Ammon's horn (tissue), 1 donor: ENCODE data around the gene GREB1.

Experiments
- DNase-seq: peaks from one replicate; pipeline ENCODE4 v3.0.0-alpha.2; 2016; ENCODE audit warnings: low spot score

GREB1 gene

DNA sequence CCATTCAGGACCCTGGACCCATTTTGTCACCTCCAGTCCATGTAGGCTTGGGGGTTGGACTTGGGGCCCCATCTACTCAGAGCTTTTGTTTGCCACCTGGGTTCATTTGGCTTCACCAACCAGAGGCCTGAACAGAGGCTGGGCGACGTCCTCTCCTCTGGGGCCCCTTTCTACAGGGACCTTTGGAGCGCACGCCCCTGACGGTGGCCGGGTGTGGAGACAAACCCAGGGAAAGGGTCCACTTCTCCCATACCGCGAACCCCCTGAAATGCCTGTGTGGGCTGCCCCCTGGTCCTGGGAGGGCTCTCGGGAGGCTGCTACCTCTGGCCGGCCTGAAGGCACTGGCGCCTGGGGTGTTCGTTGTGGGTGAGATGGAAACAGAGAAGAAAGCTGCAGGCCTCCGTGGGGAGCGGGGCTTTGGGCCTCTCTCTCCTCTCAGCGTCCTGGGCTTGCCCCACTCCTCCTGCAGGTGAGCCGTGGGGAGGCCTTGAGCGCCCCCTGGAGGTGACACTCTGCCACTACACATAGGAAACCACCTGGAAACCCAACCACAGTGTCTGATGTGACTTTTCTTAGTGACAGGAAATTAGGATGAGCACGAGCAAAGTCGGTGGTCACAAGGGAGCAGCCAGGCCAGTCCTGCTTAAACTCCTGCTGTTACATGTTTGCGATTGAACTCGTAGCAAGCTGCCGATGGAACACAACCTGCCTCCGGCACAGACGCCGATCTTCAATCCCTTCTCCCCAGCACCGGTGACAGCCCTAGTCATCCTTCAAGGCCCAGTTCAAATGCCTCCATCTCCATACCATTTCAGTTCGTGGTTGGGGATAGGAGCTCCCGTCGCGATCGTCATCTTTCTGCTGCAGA is 148.1 kb downstream of the GREB1 start:
- no peak for DNase-seq

DNA sequence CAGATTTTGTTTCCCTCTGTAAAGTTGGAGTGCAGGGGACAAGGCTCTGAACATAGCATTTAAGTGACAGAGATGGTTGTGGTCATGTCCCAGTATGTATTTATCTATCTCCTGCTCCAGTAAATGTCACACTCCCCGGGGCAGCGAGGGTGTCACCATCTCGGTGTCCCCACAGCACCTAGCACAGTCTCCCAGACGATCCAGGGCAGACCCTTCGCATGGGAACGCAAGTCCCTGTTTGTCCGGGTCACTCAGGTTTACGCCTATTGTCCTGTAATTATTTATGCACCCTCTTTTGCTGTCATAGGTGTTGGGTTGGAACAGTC is 148.7 kb downstream of the GREB1 start:
- DNase-seq: no peak

DNA sequence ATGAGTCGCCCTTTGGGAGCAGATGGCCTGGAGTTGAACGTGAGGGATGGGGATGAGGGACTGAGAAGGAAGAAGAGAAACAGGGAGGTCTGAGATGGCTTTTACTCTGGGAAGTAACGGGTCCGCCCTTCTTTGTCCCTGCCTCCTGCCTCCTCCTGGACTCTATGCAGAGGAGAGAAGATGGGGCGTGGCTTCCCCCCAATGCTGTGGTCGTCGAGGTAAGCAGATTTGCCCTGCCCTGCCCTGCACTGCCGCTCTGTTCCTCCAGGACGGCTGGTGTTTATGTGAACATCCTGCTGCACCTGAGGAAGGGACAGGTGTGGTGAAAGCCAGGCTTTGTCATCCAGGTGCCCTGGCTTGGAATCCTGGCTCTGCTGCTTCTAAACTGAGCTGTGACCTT is 149.6 kb downstream of the GREB1 start:
- no peak for DNase-seq

DNA sequence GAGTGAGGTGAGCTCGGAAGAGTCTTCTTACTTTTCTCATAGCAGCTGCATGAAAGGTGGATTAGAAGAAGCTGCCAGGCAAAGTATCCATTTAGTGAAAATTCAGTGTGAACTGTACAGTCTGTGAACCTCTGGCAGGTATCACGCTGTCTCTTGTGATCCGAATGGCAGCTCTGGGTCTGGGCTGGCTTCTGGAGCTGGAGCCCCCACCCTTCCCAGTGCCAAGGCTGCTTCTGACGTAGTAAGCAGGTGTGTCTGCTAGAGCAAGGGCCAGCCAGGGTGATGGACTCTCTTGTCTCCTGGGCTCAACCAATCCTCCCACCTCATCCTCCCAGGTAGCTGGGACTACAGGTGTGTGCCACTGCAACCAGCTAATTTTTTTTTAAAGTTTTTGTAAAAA is 150.1 kb downstream of the GREB1 start:
- DNase-seq: no peak

DNA sequence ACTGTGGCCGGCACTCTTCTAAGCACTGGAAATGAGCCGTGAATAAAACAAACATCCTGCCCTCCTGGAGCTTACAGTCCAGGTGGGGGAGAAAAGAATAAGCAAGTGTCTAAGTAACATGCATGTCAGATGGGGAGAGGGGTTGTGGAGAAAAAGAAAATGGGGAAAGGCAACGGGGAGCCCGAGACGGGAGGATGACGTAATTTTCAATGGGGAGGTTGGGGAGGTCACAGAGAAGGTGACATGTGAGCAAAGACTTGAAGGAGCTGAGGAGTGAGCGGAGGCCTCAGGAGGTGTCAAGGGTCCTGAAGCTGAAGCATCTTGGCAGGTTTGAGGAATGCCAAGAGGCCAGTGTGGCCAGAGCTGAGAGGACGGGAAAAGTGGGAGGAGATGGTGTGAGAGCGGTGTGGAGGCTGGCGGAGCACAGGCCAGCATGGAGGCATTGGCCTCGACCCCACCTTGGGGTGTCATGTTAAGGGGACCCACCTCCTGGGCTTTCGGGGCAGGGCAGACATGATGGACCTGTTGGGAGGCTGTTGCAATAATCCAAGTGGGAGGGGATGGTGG is 151.1 kb downstream of the GREB1 start:
- DNase-seq: no peak

DNA sequence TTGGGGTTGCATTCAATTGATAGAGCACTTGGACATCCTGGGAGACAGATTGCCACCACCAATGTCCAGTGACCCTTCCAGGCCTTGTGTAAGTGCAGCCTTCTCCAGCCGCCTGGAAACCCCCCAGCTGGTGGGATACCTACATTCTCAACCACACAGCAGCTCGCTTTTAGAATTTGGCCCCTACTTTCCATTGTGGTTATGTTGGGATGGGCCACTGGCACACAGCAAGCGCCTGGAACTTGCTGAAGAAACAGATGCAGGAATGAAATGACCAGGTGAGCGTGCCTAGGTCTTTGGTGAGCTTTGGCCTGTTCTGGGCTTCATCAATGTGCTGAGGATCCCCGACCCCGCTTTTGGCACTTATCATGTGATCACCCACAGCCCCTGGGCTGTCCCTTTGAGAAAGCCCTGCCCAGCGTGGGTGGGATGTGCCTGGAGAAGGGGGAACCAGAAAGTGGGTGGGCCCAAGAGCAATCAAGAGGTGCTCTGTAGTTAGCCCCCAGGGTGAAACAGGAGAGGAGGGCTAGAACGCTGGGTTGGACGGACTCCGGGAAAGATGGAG is 152.1 kb downstream of the GREB1 start:
- DNase-seq: no peak

DNA sequence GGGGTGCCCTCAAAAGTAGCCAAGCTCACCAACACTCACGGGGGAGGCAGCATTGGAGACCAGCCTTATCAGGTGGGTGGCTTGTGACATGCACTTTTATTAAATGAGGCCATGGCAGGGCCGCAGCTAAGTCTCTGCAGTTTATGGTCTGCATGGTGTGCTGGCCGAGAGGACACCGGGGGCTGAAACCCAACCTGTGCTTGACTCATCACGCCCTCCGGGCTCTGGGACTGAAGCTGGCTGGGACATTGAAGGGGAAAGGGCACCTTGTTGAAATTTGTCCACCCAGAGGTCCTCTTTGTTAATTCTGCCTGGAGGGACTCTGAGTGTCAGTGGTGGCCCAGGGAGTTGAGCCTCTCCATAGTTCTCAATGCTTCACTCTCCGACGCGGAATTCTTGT is 153.9 kb downstream of the GREB1 start:
- no peak for DNase-seq

DNA sequence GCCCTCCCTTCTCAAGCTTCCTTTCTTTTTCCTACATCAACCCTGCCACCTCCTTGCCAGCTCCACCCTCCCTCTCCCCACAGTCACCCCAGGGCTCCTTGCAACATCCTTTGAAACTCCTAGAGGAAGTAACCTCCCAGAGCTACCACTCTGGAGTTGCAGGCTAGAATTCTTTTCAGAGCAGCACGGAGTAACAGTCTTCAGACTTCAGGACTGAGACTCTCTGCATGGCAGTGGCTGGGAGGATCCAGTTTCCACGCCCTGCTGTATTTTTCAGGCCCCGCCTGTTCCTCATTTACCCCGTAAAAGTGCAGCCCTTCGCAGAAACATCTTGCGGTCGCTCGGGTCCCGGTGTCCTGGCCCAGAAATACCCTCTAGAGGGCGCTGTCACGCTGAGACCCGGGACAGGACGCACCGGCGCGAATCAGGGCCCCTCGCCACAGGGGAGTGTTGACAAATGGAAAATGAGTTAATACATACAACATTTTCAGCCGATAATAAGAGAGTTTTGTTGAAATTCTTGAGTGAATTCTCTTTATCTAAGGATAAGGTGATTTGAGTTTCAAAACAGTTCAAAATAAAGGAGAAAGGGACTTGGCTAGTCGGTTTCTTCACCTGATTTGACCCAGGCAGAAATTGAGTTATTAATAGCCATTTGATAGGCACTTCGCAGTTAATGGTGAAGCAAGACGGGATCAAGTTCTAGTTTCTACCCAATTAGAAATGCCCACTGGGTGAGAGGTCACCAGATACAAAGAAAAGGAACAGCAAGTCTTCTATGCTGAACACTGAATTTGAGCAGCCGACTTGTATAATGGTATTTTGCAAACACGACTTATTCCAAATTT is 154.6 kb downstream of the GREB1 start:
- peak; percentile 75 for DNase-seq

DNA sequence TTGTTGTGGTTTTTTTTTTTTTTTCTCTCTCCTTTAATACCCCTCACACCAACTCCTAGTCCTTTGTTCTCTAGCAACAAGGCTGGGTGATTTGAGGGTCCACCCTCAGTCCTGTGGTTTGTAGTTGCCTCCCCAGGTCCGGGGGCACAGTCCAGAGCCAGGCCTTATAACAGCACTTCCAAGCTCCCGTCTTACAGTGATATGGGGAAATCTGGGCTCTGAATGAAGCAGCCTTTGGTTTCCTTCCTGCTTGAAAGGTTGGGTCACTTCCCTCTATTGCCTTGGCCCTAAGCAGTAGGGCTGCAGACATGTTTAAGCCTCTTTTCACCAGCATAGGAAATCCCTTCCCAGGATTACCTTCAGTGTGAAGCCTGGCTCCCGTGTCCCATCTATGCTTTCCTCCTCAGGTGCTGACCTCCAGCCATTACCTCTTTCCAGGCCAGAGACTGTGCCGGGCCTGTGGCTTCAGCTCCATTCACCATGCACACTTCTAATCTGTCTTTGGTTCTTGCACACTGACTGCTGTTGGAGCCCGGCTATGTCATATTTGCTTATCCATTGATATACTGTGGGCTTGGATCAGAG is 157.3 kb downstream of the GREB1 start:
- no peak for DNase-seq
